NCI-H2107 (cell line): ENCODE data around the gene TMEM209.
A peak's percentile ranks its signal among the peaks of the same experiment; 100 is the strongest.
"Not testable (repeated sequence)": the region's sequence is repeated elsewhere in the genome, so short reads cannot be mapped to it uniquely, and the experiment has no call there.

ENCODE experiments used
- DNase-seq: peaks from one replicate; lab custom pipeline; 2025; lab: John Stamatoyannopoulos, UW

Gene TMEM209

DNA sequence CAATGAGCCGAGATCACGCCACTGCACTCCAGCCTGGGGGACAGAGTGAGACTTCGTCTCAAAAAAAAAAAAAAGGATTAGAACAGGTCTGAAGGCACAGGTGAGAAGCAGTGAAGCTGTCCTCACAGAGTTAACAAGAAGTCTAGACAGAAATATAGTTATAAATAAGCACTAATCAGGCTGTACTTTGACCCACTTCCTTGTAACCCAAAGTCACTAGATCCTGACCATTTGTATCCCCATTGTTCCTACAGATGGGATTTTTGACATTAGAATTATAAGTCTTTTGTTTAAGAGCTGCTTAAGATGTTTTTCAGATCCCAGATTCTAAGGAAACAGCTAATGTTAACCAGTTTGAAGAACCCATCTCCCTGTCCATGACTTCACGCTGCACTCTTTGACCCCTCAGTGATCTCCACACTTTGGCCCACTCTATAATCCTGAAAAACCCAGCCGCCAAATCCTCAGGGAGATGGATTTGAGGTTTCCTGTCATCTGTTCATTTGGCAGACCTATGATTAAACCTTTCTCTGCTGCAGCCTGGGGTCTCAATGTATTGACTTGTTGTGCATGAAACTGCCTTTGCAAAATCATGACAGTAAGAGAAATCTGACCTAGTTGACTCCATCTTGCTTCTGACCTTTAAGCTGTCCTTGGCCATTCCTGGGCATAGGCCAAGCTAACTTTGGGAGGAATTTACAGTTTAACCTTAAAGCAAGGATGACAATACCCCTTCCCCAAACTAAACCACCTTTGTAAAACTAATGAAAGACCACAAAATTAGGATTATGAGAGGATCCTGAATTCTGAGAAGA lies 13.8 kb upstream of the TMEM209 start:
- DNase-seq = no peak

DNA sequence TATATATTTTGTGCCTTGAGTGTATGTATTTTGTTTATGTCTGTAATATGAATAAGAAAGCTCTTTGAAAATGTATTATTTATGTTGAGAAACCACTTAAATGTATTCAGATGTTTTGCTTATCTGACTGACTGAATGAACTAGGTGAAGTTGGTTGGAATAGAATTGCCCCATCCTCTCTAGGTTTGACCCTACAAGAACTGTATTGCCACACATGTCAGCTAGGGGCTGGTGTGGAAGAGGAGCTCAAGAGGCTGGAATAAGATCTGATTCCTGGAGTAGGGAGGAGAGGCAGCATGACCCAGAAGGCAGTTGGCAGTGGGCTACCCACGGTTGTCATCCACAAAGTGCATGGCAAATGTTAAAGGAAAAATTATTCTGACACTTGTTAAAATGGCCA lies 11.5 kb upstream of the TMEM209 start:
- no peak for DNase-seq

GRCh38 chr7:130216025-130216424 lies 10.8 kb upstream of the TMEM209 start:
- no peak for DNase-seq

DNA sequence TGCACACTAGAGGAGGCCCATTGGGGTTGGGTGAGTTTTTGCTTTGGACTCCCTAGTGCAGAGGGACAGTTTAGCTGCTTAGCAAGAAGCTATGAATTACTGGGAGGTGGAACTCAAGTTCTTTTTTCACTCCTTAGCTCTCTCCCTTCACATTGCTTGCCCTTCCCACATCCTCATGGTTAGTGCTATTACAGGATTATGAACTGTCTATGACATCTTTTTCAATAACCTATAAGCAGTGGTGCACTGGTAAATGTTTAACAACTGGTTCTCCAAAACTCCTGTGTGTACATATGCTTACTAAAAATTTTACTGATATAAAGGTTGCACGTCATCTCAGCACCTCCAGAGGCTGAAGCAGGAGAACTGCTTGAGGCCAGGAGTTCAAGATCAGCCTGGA lies 8.6 kb upstream of the TMEM209 start:
- no peak for DNase-seq

DNA sequence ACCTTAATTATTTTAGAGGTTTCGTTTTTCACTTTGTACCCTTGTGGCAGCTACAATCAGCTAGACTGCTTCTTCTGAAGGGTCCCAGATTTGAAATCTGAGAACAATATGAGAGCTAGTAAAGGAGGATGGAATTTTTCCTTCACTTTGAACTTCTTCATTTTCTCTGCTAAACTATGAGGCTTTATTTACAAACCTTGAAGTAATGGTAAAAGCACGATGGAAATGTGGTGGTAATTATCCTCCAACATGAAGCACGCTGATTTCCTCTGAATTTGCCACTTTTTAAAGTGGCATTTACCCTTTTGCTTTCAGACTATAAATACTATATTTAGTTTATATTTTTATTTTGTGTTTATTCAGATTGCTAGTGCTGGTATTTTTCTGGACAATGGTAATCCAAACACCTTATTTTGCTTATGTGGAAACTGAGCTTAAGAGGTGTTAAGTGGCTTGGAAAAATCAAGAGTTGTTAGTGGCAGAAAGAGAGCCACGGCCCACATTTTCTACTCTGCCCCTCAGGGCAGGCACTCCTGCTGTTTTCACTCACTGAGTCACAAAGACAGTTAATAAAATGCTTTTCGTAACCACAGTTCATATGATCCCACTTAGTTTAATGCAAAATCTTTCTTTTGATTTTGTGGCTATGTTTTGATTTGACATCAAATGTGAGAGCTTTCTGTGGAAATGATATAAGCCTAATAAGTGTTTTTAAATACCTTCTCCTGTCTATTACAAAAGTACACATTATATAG lies 5.2 kb upstream of the TMEM209 start:
- peak; percentile 40 for DNase-seq

DNA sequence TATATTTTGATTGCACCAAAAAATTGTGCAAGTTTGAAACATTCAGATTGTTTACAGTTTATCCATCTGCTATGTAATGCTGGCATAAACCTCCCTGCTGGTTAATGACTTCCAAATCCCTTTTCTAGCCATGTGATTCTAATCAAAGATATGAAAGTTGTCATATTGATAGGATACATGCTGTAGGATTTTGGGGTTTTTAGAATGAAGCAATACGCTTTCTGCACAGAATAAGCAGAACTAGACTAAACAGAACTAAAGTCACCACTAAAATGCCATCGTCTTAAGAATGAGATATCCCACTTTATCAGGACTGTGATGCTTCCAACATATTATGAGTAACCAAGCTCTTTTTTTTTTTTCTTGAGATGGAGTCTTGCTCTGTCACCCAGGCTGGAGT lies 3.3 kb upstream of the TMEM209 start:
- no peak for DNase-seq

DNA sequence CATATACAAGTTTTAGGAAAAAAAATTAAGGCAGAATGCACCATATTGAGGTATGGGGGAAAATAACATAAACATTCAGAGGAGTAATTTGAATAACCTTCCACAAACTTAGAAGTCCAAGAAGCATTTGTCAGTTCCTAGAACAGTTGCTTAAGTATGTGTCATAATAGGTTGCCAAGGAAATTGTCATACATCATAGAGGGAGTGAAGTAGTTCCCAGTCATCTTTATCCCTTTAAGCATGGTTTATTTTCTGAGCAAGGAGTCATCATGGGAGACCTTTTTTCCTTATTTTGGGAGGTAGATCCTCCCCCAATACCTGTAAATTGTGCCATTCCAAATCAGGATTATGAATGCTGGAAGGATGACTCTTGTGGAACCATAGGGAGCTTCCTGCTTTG lies 2.4 kb upstream of the TMEM209 start, which contains the start of gene SSMEM1:
SSMEM1 (plus strand) TSS at position 219 of the 400 bp plus-strand sequence; CDS start at position 270, 51 bp downstream.
- DNase-seq = no peak

GRCh38 chr7:130207033-130207432 lies 1.8 kb upstream of the TMEM209 start:
- no peak for DNase-seq

DNA sequence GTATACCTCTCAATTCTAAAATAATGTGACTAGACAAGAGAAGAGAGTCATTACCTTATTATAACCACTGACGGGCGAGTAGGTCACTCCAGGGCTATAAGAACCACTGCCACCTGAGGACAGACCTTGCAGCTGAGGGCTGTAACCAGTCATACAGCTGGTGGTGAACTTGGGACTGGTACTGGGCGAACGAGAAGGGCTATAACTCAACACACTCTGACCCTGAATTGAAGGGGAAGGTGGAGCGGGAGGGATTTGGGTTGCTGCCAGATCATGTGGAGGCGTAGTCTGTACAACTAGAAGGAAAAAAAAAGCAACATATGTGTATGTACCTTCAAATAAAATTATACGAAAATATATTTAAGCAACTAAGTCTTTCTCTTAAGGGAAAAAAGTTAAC lies 3.4 kb downstream of the TMEM209 start:
- DNase-seq = no peak

DNA sequence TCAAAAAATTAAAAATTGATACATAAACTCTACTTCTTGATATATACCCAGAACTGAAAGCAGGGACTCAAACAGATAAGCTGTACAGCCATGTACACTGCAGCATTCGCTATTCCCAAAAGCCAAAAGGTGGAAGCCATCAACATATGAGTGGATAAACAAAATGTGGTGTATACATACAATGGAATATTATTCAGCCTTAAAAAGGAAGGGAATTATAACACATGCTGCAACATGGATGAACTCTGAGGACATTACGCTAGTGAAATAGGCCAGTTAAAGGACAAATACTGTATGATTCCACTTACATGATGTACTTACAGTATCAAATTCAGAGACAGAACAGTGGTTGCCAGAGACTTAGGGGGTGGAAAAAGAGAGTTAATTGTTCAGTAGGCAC lies 8.1 kb downstream of the TMEM209 start:
- DNase-seq = no peak

- DNase-seq = no peak
Observed at GRCh38 chr7:130196476-130196875, 8.7 kb downstream of the TMEM209 start.

DNA sequence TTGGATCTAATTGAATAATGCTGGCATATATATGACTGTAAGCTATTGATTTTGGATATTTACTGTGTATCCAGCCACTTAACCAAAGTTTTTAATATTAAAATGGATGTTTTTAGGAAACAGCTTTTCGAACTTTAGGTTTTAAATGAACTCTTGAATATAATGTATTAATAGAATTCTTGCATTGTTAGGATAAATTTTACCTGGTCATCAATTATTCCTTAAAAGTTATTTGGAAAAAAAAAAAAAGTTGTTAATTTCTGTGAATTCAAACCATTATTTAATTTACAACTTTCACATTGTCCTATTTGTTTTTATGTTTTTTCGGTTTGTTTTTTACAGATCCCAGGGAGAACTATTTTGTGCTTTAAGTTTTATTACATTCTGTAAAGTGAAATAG lies 9.8 kb downstream of the TMEM209 start:
- DNase-seq = no peak

DNA sequence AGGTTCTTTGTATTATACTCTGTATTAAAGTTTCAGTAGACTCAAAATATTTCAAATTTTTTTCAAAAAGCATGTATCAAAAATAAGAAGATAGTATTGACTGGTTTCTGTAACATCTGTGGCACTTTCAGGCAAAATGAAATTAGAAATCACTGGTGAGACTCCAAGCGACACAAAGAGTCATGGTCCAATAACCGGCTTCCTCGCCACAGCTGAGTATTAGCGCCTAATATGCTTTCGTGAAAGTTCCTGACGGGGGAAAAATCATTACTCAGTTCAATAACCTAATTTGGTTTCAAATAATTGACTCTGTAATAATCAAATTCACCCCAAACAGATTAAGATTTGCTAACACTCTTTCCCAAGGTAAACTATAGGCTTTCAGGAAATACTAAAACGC lies 13.4 kb downstream of the TMEM209 start:
- DNase-seq = no peak

DNA sequence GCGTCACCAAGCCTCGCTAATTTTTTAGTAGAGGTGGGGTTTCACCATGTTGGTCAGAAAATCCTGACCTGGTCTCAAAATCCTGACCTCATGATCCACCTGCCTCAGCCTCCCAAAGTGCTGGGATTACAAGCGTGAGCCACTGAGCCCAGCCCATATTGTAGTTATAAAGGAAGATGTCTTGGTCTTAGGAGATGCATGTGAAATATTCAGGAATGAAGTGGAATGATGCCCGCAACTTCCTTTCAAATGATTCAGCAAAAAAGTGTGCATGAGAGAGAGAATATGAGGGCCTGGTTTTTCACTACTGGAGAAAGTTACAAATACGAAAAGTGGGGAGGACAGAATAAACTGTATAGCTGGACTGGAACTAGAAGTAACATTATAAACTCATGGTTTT lies 15.9 kb downstream of the TMEM209 start:
- no peak for DNase-seq

DNA sequence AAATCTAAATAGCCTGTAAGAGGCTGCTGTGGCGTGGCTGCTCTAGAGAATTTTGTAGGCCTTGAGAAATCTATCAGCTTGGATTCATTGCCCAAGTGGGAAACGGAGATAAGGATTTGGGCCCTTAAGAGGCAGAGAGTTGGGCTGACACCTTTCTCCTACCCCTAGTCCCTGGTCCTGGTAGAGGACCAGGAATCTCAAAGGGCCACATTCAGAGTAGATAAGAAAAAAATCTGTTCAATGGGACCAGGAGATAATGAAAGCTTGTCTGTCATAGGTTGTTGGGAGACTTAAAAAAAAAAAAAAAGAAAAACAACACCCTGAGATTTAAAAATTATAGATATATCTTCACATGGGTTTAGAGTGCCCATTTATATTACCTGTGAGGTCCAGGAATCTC lies 17.8 kb downstream of the TMEM209 start:
- DNase-seq = no peak

- DNase-seq = not testable (repeated sequence)
Observed at GRCh38 chr7:130184349-130184748, 20.9 kb downstream of the TMEM209 start.

DNA sequence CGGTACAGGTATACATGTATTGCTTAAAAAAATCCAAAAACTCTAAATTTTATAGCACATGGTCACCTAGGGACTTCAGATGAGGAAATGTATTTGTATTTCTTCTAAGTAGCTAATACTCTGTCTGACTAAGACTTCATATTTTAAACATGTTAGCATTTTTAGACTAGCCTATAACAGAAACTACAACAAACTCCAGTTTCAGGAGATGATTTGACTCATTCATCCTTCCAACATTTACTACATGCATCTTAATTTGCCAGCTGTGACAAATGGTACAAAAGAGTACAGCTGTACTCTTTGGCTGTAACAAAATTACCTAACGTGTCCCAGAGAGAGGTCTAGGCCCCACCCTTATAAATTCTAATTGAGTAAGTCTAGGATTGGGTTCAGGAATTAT lies 22.2 kb downstream of the TMEM209 start:
- no peak for DNase-seq

GRCh38 chr7:130181263-130181605 lies 24.0 kb downstream of the TMEM209 start:
- DNase-seq = no peak

GRCh38 chr7:130180571-130181262 lies 24.5 kb downstream of the TMEM209 start:
- no peak for DNase-seq

DNA sequence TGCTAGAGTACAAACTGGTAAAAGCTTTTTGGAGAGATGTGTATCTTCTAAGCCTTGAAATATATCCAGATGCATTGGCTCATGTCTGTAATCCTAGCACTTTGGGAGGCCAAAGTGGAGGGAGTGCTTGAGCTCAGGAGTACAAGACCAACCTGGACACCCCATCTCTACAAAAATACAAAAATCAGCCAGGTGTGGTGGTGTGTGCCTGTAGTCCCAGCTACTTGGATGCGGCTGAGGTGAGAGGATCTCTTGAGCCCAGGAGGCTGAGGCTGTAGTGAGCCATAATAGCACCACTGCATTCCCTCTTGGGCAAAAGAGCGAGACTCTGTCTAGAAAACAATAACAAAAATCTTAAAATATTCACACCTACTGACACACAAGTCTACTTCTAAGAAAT lies 25.6 kb downstream of the TMEM209 start:
- no peak for DNase-seq

DNA sequence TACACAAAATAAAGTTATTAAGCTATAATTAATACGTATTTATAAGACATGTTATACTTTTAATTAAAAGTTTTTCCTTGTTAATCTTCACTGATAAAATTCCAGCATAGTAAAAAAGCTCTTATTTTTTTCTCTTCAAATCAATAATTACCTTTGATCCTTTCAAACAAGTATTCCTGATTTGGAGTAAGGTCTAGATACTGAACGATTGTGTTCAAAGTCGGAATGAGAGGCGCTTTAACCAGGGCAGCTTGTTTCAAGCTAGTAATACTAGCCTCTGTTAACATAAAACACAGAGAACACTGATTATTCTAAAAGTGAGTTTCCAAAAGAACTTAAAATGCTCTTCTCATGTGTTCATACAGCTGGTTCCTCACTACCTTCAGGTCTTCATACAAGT lies 27.0 kb downstream of the TMEM209 start:
- no peak for DNase-seq

DNA sequence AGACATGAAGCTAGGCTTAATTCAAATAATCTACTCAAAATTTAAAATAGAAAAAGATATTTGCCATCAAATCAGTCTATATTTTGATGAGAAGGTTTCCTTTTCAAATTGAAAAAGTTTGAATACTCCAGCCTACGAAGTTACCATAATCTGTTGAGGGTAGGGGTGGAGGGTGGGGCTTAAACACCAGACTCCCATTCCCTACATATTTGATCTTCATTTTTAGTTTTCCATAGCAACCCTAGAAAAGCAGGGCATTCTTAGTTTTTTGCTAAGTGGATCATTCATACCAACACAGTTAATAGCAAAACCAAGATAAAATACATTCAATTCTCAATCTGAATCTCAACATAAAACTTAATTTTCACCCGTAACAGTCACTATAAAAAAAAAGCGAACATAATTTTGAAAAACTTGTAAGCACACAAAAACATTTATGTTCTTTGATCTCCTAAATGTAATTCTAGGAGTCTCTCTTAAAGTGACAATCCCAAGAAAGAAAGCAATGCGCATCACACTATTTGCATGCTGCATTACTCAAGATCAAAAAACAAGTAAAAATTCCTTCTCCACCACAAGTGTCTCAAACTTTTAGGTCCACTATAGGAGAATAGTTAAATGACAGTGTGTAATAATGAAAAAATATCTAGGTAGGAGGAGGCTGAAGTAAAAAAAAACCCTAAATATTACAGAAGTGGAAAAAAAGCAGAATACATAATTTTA lies 30.8 kb downstream of the TMEM209 start:
- DNase-seq = no peak
